Neural cell (in vitro differentiated cells): Measurements from ENCODE around the gene MRPL19. TPM values are rescaled to one million over a fixed set of nuclear protein-coding genes. Genes with fewer than 3 reads are reported as not detected.

Source experiments
- H2AFZ ChIP-seq: fragments of 200-600, 300-800 bp; sonication (generic), shearing (Covaris generic); 2 replicates; pipeline ENCODE4 v1.6.0; 2014; ENCODE audit warnings: low read depth, mild to moderate bottlenecking, antibody characterized with exemption, low read length, moderate library complexity
- H3F3A ChIP-seq: fragments of 200-600 bp; shearing (Covaris generic); 2 replicates; pipeline ENCODE4 v1.6.1; 2016; ENCODE audit warnings: mild to moderate bottlenecking, moderate library complexity, mixed read lengths, antibody characterized with exemption, low read length; ENCODE audit not compliant: insufficient read depth, poor library complexity, severe bottlenecking
- H3K27ac ChIP-seq: fragments of 200-600, 300-800 bp; sonication (generic), shearing (Covaris generic); 2 replicates; pipeline ENCODE4 v1.5.1; 2014; ENCODE audit warnings: mild to moderate bottlenecking, low read length, moderate library complexity
- H3K27me3 ChIP-seq: fragments of 300-800, 200-600 bp; sonication (generic), shearing (Covaris generic); 2 replicates; pipeline ENCODE4 v1.6.0; 2014; ENCODE audit warnings: mild to moderate bottlenecking, low read depth, low read length, moderate library complexity; ENCODE audit not compliant: insufficient read depth
- H3K36me3 ChIP-seq: fragments of 300-800, 200-600 bp; sonication (generic), shearing (Covaris generic); 2 replicates; pipeline ENCODE4 v1.5.1; 2014; ENCODE audit warnings: mild to moderate bottlenecking, antibody characterized with exemption, low read length, moderate library complexity; ENCODE audit not compliant: insufficient read depth
- H3K4me2 ChIP-seq: fragments of 300-800, 200-600 bp; sonication (generic), shearing (Covaris generic); 2 replicates; pipeline ENCODE4 v1.6.0; 2014; ENCODE audit warnings: mild to moderate bottlenecking, low read length
- H3K4me3 ChIP-seq: fragments of 300-800, 200-600 bp; sonication (generic), shearing (Covaris generic); 2 replicates; pipeline ENCODE4 v1.5.1; 2014; ENCODE audit warnings: mild to moderate bottlenecking, low read length, moderate library complexity
- H3K79me2 ChIP-seq: fragments of 200-600 bp; shearing (Covaris generic); replicated peaks from 2 replicates; pipeline ENCODE4 v1.6.0; 2014; ENCODE audit warnings: mild to moderate bottlenecking, low read length, moderate library complexity; ENCODE audit not compliant: insufficient read depth
- H3K9ac ChIP-seq: fragments of 300-800, 200-600 bp; sonication (generic), shearing (Covaris generic); 2 replicates; pipeline ENCODE4 v1.6.1; 2016; ENCODE audit warnings: mild to moderate bottlenecking, low read length, mixed read lengths
- H3K9me2 ChIP-seq: fragments of 200-600 bp; shearing (Covaris generic); 2 replicates; pipeline ENCODE4 v1.6.1; 2016; ENCODE audit warnings: mild to moderate bottlenecking, low read length, mixed read lengths; ENCODE audit not compliant: insufficient read depth
- H3K9me3 ChIP-seq: fragments of 200-600, 300-800 bp; sonication (generic), shearing (Covaris generic); 2 replicates; pipeline ENCODE4 v1.6.1; 2016; ENCODE audit warnings: mild to moderate bottlenecking, mixed run types, low read length, moderate library complexity, mixed read lengths
- H4K20me1 ChIP-seq: fragments of 200-600 bp; shearing (Covaris generic); 2 replicates; pipeline ENCODE4 v1.6.1; 2016; ENCODE audit warnings: mild to moderate bottlenecking, mixed run types; ENCODE audit not compliant: insufficient read depth
- CTCF ChIP-seq: fragments of 450-650 bp; IDR thresholded peaks from 2 replicates; pipeline ENCODE4 v1.5.1; 2014; ENCODE audit warnings: antibody characterized with exemption, mild to moderate bottlenecking, moderate library complexity; ENCODE audit not compliant: poor library complexity, severe bottlenecking
- EP300 ChIP-seq: fragments of 450-650 bp; conservative IDR thresholded peaks from 2 replicates; pipeline ENCODE4 v1.6.1; 2014; ENCODE audit warnings: antibody characterized with exemption, mild to moderate bottlenecking, moderate library complexity; ENCODE audit not compliant: poor library complexity, severe bottlenecking
- EZH2 ChIP-seq: fragments of 200-600, 300-800 bp; shearing (Covaris generic), sonication (generic); IDR thresholded peaks from 2 replicates; pipeline ENCODE4 v1.6.1; 2014; ENCODE audit warnings: antibody characterized with exemption, low read length, borderline replicate concordance, mild to moderate bottlenecking; ENCODE audit not compliant: insufficient read depth, poor library complexity, severe bottlenecking
- MXI1 ChIP-seq: fragments of 450-650 bp; conservative IDR thresholded peaks from 2 replicates; pipeline ENCODE4 v1.6.1; 2014; ENCODE audit warnings: antibody characterized with exemption, mild to moderate bottlenecking; ENCODE audit not compliant: poor library complexity, severe bottlenecking
- POLR2AphosphoS5 ChIP-seq: IDR thresholded peaks from 2 replicates; pipeline ENCODE4 v1.6.1; 2012
- RAD21 ChIP-seq: fragments of 450-650 bp; conservative IDR thresholded peaks from 2 replicates; pipeline ENCODE4 v1.6.1; 2014; ENCODE audit warnings: antibody characterized with exemption, mild to moderate bottlenecking, moderate library complexity
- REST ChIP-seq: IDR thresholded peaks from 2 replicates; pipeline ENCODE4 v1.6.1; 2012; ENCODE audit warnings: borderline replicate concordance
- SMC3 ChIP-seq: fragments of 450-650 bp; conservative IDR thresholded peaks from 2 replicates; pipeline ENCODE4 v1.6.1; 2014; ENCODE audit warnings: antibody characterized with exemption, mild to moderate bottlenecking, moderate library complexity; ENCODE audit not compliant: poor library complexity
- TAF1 ChIP-seq: IDR thresholded peaks from 2 replicates; pipeline ENCODE4 v1.6.1; 2012; ENCODE audit warnings: low read depth
- polyA plus RNA-seq: library from polyadenylated mRNA; depleted of rRNA; stranded (reverse); fragments of >200 nt; gene quantifications from 2 replicates; pipeline ENCODE4 v1.2.3, GENCODE V29; 2014

MRPL19 gene
- polyA plus RNA-seq, 1 donor from 2014 or later = 28.1 TPM

GRCh38 chr2:75729861-75730260 lies 83.3 kb downstream of the MRPL19 start:
- Histone ChIP-seq H3F3A (no peaks in the 10 kb centered on the region), H3K4me2 (no peak overlapping the region), H3K79me2 (no peaks in the 10 kb centered on the region), H3K27me3 (no peaks in the 10 kb centered on the region), H3K9ac (no peak overlapping the region), H3K27ac (no peak overlapping the region), H4K20me1 (no peaks in the 10 kb centered on the region), H2AFZ (no peak overlapping the region), H3K36me3 (no peaks in the 10 kb centered on the region), H3K9me3 (no peaks in the 10 kb centered on the region), H3K9me2 (no peaks in the 10 kb centered on the region), H3K4me3 (no peak overlapping the region)
- TF ChIP-seq CTCF (peak; percentile 73), RAD21 (peak; percentile 80), POLR2AphosphoS5 (no peak), REST (no peak), MXI1 (no peak), TAF1 (no peak), EP300 (no peak), EZH2 (no peak), SMC3 (peak; percentile 77)

GRCh38 chr2:75736276-75736675 lies 89.7 kb downstream of the MRPL19 start:
- Histone ChIP-seq H3K27ac (no peak overlapping the region), H3K4me3 (no peak overlapping the region), H3K27me3 (no peaks in the 10 kb centered on the region), H3F3A (no peaks in the 10 kb centered on the region), H3K9me3 (no peaks in the 10 kb centered on the region), H4K20me1 (no peaks in the 10 kb centered on the region), H2AFZ (no peak overlapping the region), H3K9me2 (no peaks in the 10 kb centered on the region), H3K36me3 (no peaks in the 10 kb centered on the region), H3K79me2 (no peaks in the 10 kb centered on the region), H3K4me2 (no peak overlapping the region), H3K9ac (no peak overlapping the region)
- TF ChIP-seq SMC3 = no peak
- no peak for TF ChIP-seq MXI1
- no peak for TF ChIP-seq CTCF
- TF ChIP-seq POLR2AphosphoS5 = no peak
- no peak for TF ChIP-seq TAF1
- no peak for TF ChIP-seq EZH2
- TF ChIP-seq REST = no peak
- no peak for TF ChIP-seq EP300
- no peak for TF ChIP-seq RAD21
